GM13977 (cell line): ENCODE data around the gene DTYMK.

Source experiments
- DNase-seq: peaks from one replicate; pipeline ENCODE4 v3.0.0; 2012; ENCODE audit warnings: low spot score
- CTCF ChIP-seq: IDR thresholded peaks from 2 replicates; pipeline ENCODE4 v1.5.1; 2012; ENCODE audit warnings: mild to moderate bottlenecking, control low read depth; ENCODE audit not compliant: insufficient read depth; ENCODE audit errors: extremely low read depth, missing control alignments
- in situ Hi-C: fragments of 300-500 bp; cut with MboI; formaldehyde crosslinking; loops from one replicate; pipeline ENCODE4 v1.12.0; 2022; ENCODE audit warnings: low sequenced_read_pairs, low pct_unique_long_range_greater_than_20kb, mixed read lengths, inconsistent platforms; ENCODE audit not compliant: unreplicated experiment

Gene DTYMK

GRCh38 chr2:241645915-241646645, 40.5 kb downstream of the DTYMK start:
- no peak for TF ChIP-seq CTCF
- DNase-seq, result no peak
- in situ Hi-C loops, result no loop called here

GRCh38 chr2:241645056-241645914, 41.3 kb downstream of the DTYMK start:
- in situ Hi-C loops, result no loop called here
- DNase-seq, result no peak

GRCh38 chr2:241641631-241642030, 45.0 kb downstream of the DTYMK start:
- in situ Hi-C loops, result no loop called here
- TF ChIP-seq CTCF, result no peak
- no peak for DNase-seq

More at GRCh38 chr2:241645056-241645914, 41.3 kb downstream of the DTYMK start:
- TF ChIP-seq CTCF, result no peak

GRCh38 chr2:241640165-241640795, 46.3 kb downstream of the DTYMK start:
- in situ Hi-C loops, result no loop called here
- no peak for DNase-seq
- no peak for TF ChIP-seq CTCF

- in situ Hi-C loops, result no loop called here
- TF ChIP-seq CTCF, result no peak
- no peak for DNase-seq
These were observed 47.2 kb downstream of the DTYMK start for GRCh38 chr2:241639385-241639784.

GRCh38 chr2:241638940-241639339, 47.7 kb downstream of the DTYMK start:
- no peak for DNase-seq
- in situ Hi-C loops, result no loop called here
- no peak for TF ChIP-seq CTCF
